DMS 273 (cell line): ENCODE data around the gene AQR.
A peak's percentile ranks its signal among the peaks of the same experiment; 100 is the strongest.
"Not testable (repeated sequence)": the region's sequence is repeated elsewhere in the genome, so short reads cannot be mapped to it uniquely, and the experiment has no call there.

ENCODE experiments used
- DNase-seq: peaks from one replicate; lab custom pipeline; 2025; ENCODE audit not compliant: unreplicated experiment; lab: John Stamatoyannopoulos, UW

AQR gene

DNA sequence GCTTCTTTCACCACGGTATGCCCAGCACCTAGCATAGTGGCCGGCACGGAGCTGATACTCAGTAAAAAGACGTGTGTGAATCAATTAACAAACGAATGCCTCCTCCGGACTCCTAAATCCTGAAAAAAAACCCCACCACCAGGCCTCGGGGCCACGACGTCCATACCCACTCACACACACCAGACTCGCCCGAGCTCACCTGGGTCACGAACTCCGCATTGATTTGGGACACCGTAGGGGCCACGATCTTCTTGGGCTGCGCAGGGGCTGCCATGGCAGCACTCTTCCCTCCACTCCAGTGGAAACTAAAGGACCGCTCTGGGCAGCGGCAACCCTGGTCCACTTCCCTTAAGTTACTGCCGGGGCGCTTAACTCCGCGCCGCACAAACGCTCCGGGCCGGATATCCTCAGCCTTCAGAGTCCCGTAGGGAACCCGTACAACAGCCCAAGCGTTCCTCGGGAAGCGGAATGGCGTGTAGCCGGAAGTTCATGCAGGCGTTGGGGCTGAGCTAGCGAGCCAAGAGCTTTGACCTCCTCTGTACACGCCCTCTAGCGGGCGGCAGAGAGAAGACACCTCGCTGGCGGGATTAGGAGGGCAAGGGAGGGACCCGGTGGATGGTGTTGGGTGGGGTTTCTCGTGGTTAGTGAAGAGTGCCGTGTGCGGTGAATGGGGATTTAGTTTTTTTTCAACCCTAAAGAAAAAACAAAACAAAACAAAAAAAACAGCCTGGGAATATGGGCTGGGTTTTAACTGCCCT, at the start of gene AQR:
TSS of gene AQR (minus strand) at position 403 of the 758 bp plus-strand sequence. CDS start at position 274, 129 bp downstream.
- DNase-seq, result peak; percentile 98

GRCh38 chr15:35014241-35014640, 44.7 kb upstream of the AQR start:
- DNase-seq, result no peak

DNA sequence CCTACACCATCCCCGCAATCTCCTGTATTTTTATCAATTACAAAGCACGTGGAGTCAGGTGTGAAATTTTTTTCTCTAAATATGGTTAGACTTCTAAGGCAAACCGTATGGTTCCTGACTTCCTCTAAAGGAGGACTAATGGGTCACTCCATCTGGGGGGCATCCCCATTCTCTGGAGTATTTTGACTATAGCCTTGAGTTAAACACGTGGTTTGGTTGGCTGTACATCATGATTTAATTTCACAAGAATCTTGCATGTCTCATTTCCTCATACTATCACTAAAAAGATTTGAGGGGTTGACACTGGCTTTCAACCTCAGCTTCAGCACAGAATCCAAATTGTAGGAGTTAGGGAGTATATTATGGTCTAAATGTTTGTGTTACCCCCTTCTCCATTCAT, 43.8 kb upstream of the AQR start:
- no peak for DNase-seq

- DNase-seq, result no peak
Observed at GRCh38 chr15:35007397-35007796, 37.9 kb upstream of the AQR start.

GRCh38 chr15:35005933-35006332, 36.4 kb upstream of the AQR start:
- no peak for DNase-seq

DNA sequence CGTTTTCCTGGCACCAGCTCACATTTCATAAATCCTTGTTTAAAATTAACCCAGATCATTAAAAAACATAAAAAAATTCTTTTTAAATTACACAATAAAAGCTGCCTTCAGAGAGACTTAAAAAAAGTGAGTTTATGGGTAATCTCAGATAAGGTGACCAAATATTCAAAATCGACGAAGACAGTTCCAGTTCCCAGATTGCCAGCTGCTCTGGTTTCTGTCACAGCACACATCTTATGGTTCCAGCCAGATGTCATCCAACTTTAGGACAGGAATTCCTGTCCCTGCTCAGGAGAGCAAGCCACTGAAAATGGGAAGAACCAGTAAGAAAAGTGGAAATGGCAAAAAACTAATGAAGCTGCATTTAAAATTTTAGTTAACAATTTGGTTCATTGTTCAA, 34.4 kb upstream of the AQR start:
- no peak for DNase-seq

- peak; percentile 50 for DNase-seq
Observed at GRCh38 chr15:35000511-35000910, 31.0 kb upstream of the AQR start.

DNA sequence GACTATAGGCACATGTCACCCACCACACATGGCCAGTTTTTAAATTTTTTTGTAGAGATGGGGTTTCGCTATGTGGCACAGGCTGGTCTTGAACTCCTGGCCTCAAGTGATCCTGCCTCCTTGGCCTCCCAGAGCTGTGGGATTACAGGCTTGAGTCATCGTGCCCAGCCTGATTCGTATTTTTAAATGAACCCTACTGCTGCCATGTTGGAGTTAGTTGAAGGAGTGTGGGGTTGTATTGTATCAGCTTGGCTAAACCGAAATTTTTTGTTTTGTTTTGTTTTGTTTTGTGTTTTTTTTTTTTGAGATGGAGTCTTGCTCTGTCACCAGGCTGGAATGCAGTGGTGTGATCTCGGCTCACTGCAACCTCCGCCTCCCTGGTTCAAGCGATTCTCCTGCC, 30.4 kb upstream of the AQR start:
- no peak for DNase-seq

DNA sequence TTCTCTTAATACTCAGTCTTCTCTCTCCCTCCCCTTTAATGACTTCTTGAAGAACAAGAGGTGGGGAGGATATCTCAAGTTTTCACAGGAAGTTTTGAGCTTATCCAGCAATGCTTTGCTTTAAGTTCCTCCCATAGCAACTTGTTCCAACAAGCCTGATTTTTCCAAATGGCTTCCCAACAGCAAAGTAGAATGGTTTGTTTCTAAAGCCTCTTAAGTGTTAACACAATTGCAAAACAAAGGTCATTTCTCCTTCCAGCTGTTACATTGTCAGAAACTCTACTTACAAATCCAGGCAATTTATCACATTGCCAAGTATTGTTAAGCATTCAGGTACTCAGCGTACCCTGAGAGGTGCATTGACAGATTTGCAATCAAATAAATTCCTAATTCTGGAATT, 25.4 kb upstream of the AQR start:
- DNase-seq, result no peak

DNA sequence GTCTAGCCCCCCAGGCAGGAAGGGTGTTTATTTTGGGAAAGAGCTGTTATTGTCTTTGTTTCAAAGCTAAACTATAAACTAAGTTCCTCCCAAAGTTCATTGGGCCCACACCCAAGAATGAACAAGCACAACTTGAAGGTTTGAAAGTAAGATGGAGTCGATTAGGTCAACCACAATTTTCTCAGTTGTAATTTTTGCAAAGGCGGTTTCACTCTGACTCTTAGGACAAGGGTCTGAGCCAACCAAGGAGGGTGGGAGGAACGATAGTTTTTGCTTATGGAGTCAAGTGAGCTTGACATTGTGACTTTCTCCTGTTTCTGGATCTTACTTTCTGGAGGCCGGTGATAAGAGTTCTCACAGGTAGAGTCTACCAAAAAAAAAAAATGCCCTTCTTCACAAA, 24.3 kb upstream of the AQR start:
- no peak for DNase-seq

- no peak for DNase-seq
Observed at GRCh38 chr15:34993412-34993811, 23.9 kb upstream of the AQR start.

- DNase-seq, result peak; percentile 85
Observed at GRCh38 chr15:34988027-34988902, 18.7 kb upstream of the AQR start, which contains the start of gene ZNF770. TSS of gene ZNF770 (minus strand) at chr15:34988287. CDS start at chr15:34983434, 4,853 bp downstream.

DNA sequence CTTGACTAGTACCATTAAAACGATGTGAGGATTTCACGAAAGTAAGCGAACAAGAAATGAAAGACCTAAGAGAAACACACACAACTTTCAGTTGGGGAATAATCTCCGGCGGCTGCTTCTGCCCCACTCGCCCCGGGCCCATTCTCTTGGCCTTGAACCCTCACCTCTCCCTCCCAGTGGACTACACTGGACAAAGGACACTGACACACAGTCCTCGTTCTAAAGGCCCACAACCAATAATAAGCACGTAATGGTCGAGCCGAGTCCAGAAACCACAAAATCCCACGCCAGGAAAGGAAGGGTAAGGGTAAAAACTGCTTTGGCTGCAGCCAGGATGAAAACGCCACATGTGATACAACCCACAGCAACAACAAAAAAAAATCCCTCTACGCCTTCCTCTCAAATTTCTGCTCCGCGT, 18.1 kb upstream of the AQR start:
- no peak for DNase-seq

GRCh38 chr15:34986771-34987480, 17.4 kb upstream of the AQR start:
- peak; percentile 18 for DNase-seq

DNA sequence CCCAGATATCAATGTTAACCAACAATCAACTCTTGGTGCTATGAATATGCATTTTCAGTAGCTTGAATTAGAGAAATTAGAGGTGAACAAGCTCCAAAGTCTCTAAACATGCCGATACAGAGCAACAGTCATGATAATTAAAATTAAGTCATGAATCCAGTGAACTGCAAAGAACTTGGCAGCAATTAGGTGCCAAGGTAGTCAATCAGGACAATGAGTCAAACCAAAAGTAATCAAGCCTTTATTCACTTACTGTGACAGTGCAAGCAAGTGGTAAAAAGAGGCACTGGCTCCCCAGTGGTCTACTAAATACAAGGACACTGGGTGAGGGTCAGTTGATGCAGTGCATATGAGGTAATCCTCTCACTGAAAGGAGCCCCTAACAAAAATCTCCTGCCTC, 16.8 kb upstream of the AQR start:
- no peak for DNase-seq

DNA sequence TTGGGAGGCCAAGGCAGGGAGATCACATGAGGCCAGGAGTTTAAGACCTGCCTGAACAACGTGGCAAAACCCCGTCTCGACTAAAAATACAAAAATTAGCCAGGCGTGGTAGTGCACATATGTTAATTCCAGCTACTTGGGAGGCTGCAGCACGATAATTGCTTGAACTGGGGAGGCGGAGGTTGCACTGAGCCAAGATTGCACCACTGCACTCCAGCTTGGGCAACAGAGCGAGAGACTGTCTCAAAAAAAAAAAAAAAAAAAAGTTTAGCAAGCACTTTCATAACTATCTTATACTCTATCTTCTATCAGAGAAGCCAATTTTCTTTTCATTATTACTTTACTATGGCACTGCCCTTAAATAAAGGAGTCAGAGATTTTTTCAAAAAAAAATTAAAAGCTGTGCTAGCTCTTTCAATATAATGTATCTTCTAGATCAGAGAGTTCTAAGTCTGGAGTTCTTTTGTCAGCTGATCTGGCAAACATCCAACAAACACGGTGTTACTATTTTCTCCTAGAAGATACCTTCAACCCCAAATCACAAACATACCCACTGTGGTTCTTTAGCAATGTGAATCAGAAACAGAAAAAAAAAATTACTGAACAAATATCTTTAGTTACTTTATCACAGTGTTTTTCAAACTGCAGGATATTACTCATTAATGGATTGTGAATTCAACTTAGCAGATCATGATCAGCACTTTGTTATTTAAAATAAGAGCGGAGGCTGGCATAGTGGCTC, 15.5 kb upstream of the AQR start:
- peak; percentile 20 for DNase-seq

DNA sequence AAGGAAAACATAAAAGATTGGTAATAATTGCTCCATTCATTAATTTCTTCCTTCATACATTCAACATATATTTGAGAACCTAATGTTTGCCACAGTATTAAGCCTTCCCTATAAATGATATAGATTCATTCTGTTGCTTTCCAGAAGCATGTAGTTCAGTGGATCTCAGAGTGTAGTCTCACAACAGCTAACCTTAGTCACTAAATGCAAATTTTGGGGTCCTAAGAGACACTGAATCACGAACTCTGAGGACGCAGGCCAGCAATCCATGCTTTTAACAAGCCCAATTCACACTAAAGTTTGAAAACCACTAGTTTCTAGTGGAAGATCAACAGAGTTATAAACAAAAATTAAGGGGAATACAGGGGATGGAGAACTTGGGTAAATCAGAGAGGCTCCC, 7.2 kb upstream of the AQR start:
- DNase-seq, result no peak

DNA sequence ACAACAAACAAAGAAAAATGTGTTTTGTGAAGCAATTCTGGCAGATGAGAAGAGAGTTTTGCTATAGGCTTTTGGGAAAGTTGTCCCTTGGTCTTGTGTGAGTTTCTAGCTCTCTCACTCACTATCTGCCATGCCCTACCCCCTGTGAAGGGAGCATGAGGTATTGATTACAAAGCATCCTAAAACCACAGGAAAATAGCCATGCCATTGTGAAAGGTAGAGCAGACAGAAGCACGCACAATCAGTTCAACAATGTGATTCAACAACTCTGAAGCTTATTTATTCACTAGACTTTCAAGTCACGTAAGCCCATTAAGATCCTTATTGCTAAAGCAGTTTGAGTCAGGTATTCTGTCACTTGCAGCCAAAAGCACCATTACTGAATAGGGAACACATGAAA, 6.5 kb upstream of the AQR start:
- DNase-seq, result no peak

DNA sequence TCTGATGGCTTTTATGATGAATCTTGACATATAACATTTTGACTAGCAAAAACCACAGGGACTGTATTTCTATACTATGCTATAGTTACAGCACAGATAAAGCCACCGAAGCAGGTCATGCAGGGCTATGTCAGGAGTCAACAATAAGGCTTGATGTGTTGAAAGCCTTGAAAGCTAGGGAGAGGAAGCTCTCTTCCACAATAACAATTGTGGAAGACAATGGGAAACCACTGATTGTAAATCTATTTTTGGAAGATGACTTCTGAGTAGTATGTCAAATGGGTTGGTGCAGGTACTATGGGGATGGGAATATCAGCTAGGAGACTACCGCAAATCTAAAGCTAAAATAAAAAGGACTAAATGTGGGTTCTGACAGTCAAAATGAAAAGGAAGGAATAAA, 4.0 kb upstream of the AQR start:
- no peak for DNase-seq

DNA sequence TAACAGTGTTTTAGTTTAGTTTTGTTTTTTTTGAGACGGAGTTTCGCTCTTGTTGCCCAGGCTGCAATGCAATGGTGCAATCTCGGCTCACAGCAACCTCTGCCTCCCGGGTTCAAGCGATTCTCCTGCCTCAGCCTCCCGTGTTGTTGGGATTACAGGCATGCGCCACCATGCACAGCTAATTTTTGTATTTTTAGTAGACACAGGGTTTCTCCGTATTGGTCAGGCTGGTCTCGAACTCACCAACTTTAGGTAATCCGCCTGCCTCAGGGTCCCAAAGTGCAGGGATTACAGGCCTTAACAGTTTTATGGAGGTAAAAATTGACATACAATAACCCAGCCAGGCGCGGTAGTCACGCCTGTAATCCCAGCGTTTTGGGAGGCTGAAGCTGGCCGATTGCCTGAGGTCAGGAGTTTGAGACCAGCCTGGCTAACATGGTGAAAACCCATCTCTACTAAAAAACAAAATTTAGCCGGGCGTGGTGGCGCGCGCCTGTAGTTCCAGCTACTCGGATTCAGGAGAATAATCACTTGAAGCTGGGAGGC, 629 bp upstream of the AQR start:
- DNase-seq, result not testable (repeated sequence)

- DNase-seq, result no peak
Observed at GRCh38 chr15:34964277-34964676, 5.3 kb downstream of the AQR start.
